HG03432 (cell line): ENCODE data around the gene DLG1.

Experiments used
- ATAC-seq: cut with Tn5 transposase; IDR thresholded peaks from one replicate; pipeline ENCODE4 v1.9.1; 2021; ENCODE audit warnings: mild to moderate bottlenecking, moderate library complexity; ENCODE audit not compliant: unreplicated experiment

The DLG1 gene

GRCh38 chr3:197253238-197253947, 45.0 kb downstream of the DLG1 start:
- ATAC-seq = no peak

- ATAC-seq = no peak
Observed at GRCh38 chr3:197249542-197249941, 48.9 kb downstream of the DLG1 start.

GRCh38 chr3:197248341-197248740, 50.1 kb downstream of the DLG1 start:
- no peak for ATAC-seq

GRCh38 chr3:197244751-197245150, 53.7 kb downstream of the DLG1 start:
- ATAC-seq = no peak

- no peak for ATAC-seq
Observed at GRCh38 chr3:197242784-197243432, 55.5 kb downstream of the DLG1 start.

- no peak for ATAC-seq
Observed at GRCh38 chr3:197241173-197241572, 57.2 kb downstream of the DLG1 start.

- no peak for ATAC-seq
Observed at GRCh38 chr3:197239857-197240256, 58.6 kb downstream of the DLG1 start.

GRCh38 chr3:197238842-197239241, 59.6 kb downstream of the DLG1 start:
- ATAC-seq = no peak

GRCh38 chr3:197237897-197238296, 60.5 kb downstream of the DLG1 start:
- no peak for ATAC-seq

GRCh38 chr3:197236362-197236761, 62.0 kb downstream of the DLG1 start:
- ATAC-seq = no peak

GRCh38 chr3:197234947-197235914, 63.2 kb downstream of the DLG1 start:
- ATAC-seq = no peak

- ATAC-seq = no peak
Observed at GRCh38 chr3:197231321-197231720, 67.1 kb downstream of the DLG1 start.

- ATAC-seq = no peak
Observed at GRCh38 chr3:197229836-197230235, 68.6 kb downstream of the DLG1 start.

- ATAC-seq = no peak
Observed at GRCh38 chr3:197229178-197229577, 69.2 kb downstream of the DLG1 start.

- no peak for ATAC-seq
Observed at GRCh38 chr3:197227780-197228574, 70.4 kb downstream of the DLG1 start.

GRCh38 chr3:197226179-197226578, 72.2 kb downstream of the DLG1 start:
- no peak for ATAC-seq

- no peak for ATAC-seq
Observed at GRCh38 chr3:197225579-197225978, 72.8 kb downstream of the DLG1 start.

GRCh38 chr3:197224034-197224444, 74.4 kb downstream of the DLG1 start:
- ATAC-seq = no peak

- no peak for ATAC-seq
Observed at GRCh38 chr3:197222937-197223370, 75.5 kb downstream of the DLG1 start.

GRCh38 chr3:197219619-197220018, 78.8 kb downstream of the DLG1 start:
- no peak for ATAC-seq

GRCh38 chr3:197218210-197218609, 80.2 kb downstream of the DLG1 start:
- no peak for ATAC-seq
